HCT116 (cell line): ENCODE data around the gene TEF. TPM values are rescaled to one million over a fixed set of nuclear protein-coding genes. Genes with fewer than 3 reads are reported as not detected.

ENCODE experiments used
- ATAC-seq: fragments of 200-7000 bp; cut with Tn5 transposase; 2 replicates; pipeline ENCODE4 v1.9.1; 2020; ENCODE audit warnings: mild to moderate bottlenecking, moderate library complexity
- BruUV-seq: library from RNA; stranded (reverse); fragments of 400-500 nt; replicated peaks from 2 replicates; lab custom pipeline; 2021; lab: Mats Ljungman, UMichigan
- CTCF ChIA-PET: fragments of 300-600 bp; sonication (Branson Sonifier 250); formaldehyde crosslinking; loops from one replicate; lab custom pipeline; 2021; ENCODE audit warnings: antibody characterized with exemption; lab: Charles Lee
- POLR2A ChIA-PET: fragments of 300-600, 350-600 bp; sonication (Branson Sonifier 250); formaldehyde crosslinking; loops from one replicate; lab custom pipeline; 2021; ENCODE audit warnings: antibody characterized with exemption; lab: Charles Lee
- RAD21 ChIA-PET, 2 experiments: fragments of 300-600 bp; sonication (Branson Sonifier 250); formaldehyde crosslinking; loops; one replicate each; lab custom pipeline; 2023; ENCODE audit warnings: low total read pairs in 2 of 2; ENCODE audit not compliant: uncharacterized antibody in 2 of 2, unreplicated experiment in 2 of 2, low non-redundant PET in 1 of 2; lab: Charles Lee
- DNase-seq: peaks from one replicate; pipeline ENCODE4 v3.0.0-alpha.2; 2010; ENCODE audit warnings: low read depth, low spot score
- H2AFZ ChIP-seq: fragments of 200-600 bp; shearing (Covaris generic), sonication (generic); 2 replicates; pipeline ENCODE4 v1.6.1; 2017; ENCODE audit warnings: low read depth, mixed run types, mixed read lengths, antibody characterized with exemption, low read length; ENCODE audit not compliant: poor library complexity, severe bottlenecking
- H3K27ac ChIP-seq: 2 replicates; pipeline ENCODE4 v1.5.1; 2012; ENCODE audit warnings: low read depth, low read length
- H3K27me3 ChIP-seq: fragments of 200-600 bp; sonication (generic); 2 replicates; pipeline ENCODE4 v1.6.1; 2016; ENCODE audit warnings: mixed run types, low read length, mixed read lengths; ENCODE audit not compliant: insufficient read depth
- H3K36me3 ChIP-seq, 2 experiments: fragments of 200-500 bp in 1 of 2; fragments of 200-600 bp in 1 of 2; sonication (Bioruptor generic) in 1 of 2; sonication (generic) in 1 of 2; 2 replicates each; pipeline versions ENCODE4 v1.5.1 to v1.6.1; 2014 to 2016; ENCODE audit warnings: low read length in 2 of 2, inconsistent platforms in 1 of 2, mixed read lengths in 1 of 2, mixed run types in 1 of 2; ENCODE audit not compliant: insufficient read depth in 2 of 2, control insufficient read depth in 1 of 2
- H3K4me1 ChIP-seq, 2 experiments: fragments of 200-600 bp in 1 of 2; sonication (generic) in 1 of 2; 2 replicates each; pipeline versions ENCODE4 v1.5.1 to v1.6.1; 2012 to 2017; ENCODE audit warnings: low read length in 2 of 2, inconsistent platforms in 1 of 2, mild to moderate bottlenecking in 1 of 2, mixed read lengths in 1 of 2, mixed run types in 1 of 2, moderate library complexity in 1 of 2; ENCODE audit not compliant: insufficient read depth in 2 of 2, control insufficient read depth in 1 of 2
- H3K4me2 ChIP-seq: fragments of 200-600 bp; sonication (generic); 2 replicates; pipeline ENCODE4 v1.6.1; 2017; ENCODE audit warnings: mixed run types, low read length, mixed read lengths
- H3K4me3 ChIP-seq, 2 experiments: fragments of 200-600 bp in 1 of 2; sonication (generic) in 1 of 2; replicated peaks in 1 of 2; 2 replicates each; pipeline ENCODE4 v1.5.1; 2011 to 2016; ENCODE audit warnings: low read length in 2 of 2, control low read depth in 1 of 2, low read depth in 1 of 2, mild to moderate bottlenecking in 1 of 2, mixed read lengths in 1 of 2, mixed run types in 1 of 2
- H3K79me2 ChIP-seq: fragments of 200-600 bp; sonication (generic); 2 replicates; pipeline ENCODE4 v1.6.1; 2017; ENCODE audit warnings: mild to moderate bottlenecking, mixed run types, low read length, moderate library complexity, mixed read lengths; ENCODE audit not compliant: insufficient read depth
- H3K9ac ChIP-seq: fragments of 200-600 bp; sonication (generic); 2 replicates; pipeline ENCODE4 v1.6.1; 2016; ENCODE audit warnings: low read length, mixed read lengths
- H3K9me2 ChIP-seq: fragments of 200-600 bp; sonication (generic), shearing (Covaris generic); 2 replicates; pipeline ENCODE4 v1.6.1; 2017; ENCODE audit warnings: mixed run types, mild to moderate bottlenecking, moderate library complexity; ENCODE audit not compliant: insufficient read depth
- H3K9me3 ChIP-seq, 2 experiments: fragments of 200-500 bp in 1 of 2; fragments of 200-600 bp in 1 of 2; sonication (Bioruptor generic) in 1 of 2; sonication (generic) in 1 of 2; 2 replicates each; pipeline ENCODE4 v1.6.1; 2014 to 2017; ENCODE audit warnings: low read length in 2 of 2, mixed read lengths in 2 of 2, inconsistent platforms in 1 of 2, low read depth in 1 of 2, mild to moderate bottlenecking in 1 of 2, mixed run types in 1 of 2, moderate library complexity in 1 of 2; ENCODE audit not compliant: control insufficient read depth in 1 of 2, insufficient read depth in 1 of 2
- H4K20me1 ChIP-seq: fragments of 200-600 bp; sonication (generic), shearing (Covaris generic); 2 replicates; pipeline ENCODE4 v1.6.1; 2017; ENCODE audit warnings: mixed run types, mild to moderate bottlenecking, moderate library complexity; ENCODE audit not compliant: insufficient read depth
- EGR1 ChIP-seq: IDR thresholded peaks from 2 replicates; pipeline ENCODE4 v1.6.1; 2012; ENCODE audit warnings: low read depth
- JUND ChIP-seq: IDR thresholded peaks from 2 replicates; pipeline ENCODE4 v1.6.1; 2012
- POLR2A ChIP-seq: IDR thresholded peaks from 2 replicates; pipeline ENCODE4 v1.7.0; 2011; ENCODE audit warnings: borderline replicate concordance; ENCODE audit not compliant: insufficient read depth, insufficient read length; ENCODE audit errors: extremely low read depth
- POLR2AphosphoS5 ChIP-seq: IDR thresholded peaks from 2 replicates; pipeline ENCODE4 v1.6.1; 2011; ENCODE audit warnings: mild to moderate bottlenecking, low read depth, low read length, moderate library complexity
- SIN3A ChIP-seq: IDR thresholded peaks from 2 replicates; pipeline ENCODE4 v1.6.1; 2012; ENCODE audit warnings: low read depth
- TCF7L2 ChIP-seq: IDR thresholded peaks from 2 replicates; pipeline ENCODE4 v1.7.0; 2011; ENCODE audit warnings: borderline replicate concordance, inconsistent platforms; ENCODE audit not compliant: insufficient read depth, insufficient read length; ENCODE audit errors: extremely low read depth
- ZFX ChIP-seq: fragments of 450-650 bp; IDR thresholded peaks from 2 replicates; pipeline ENCODE4 v1.6.1; 2017
- intact Hi-C: fragments of 100-400 bp; cut with micrococcal nuclease; formaldehyde crosslinking; loops from 2 replicates; pipeline ENCODE4 v1.10.0; 2022
- total RNA-seq: library from RNA; stranded (reverse); gene quantifications from one replicate; pipeline ENCODE4 v1.2.1, GENCODE V29; 2021; ENCODE audit not compliant: unreplicated experiment
- TF ChIP-seq, protein P1 (sequence below): IDR thresholded peaks from 2 replicates; pipeline ENCODE4 v1.6.1; 2012; ENCODE audit warnings: low read depth
- TF ChIP-seq, protein P2 (sequence below), 3 experiments: fragments of 200-600 bp in 1 of 3; sonication (generic) in 1 of 3; IDR thresholded peaks in 2 of 3; conservative IDR thresholded peaks in 1 of 3; 2 replicates each; pipeline ENCODE4 v1.5.1; 2012 to 2017; ENCODE audit warnings: low read depth in 2 of 3, low read length in 2 of 3, antibody characterized with exemption in 1 of 3, borderline replicate concordance in 1 of 3, control low read depth in 1 of 3, mild to moderate bottlenecking in 1 of 3, mixed read lengths in 1 of 3, mixed run types in 1 of 3, moderate library complexity in 1 of 3; ENCODE audit not compliant: insufficient read depth in 1 of 3

The TEF gene
- total RNA-seq, 1 experiment from 2014 or later = 16.5 TPM

- TF ChIP-seq POLR2AphosphoS5 (peak; percentile 32; the same call in 1 of the 2 replicates), POLR2A (peak; percentile 18), EGR1 (no peak), ZFX (peak; percentile 63; the same call in 1 of the 2 replicates)
- TF ChIP-seq, all 23 proteins: peak for 3
- CTCF ChIA-PET = interaction anchor here (1.0 to 1.8 kb wide), 4 partner anchors 21 to 79 kb away, joined by 3 to 6 read pairs (median 4); partner anchors contain the start of gene PHF5A
- no peak overlapping the region for H2AFZ ChIP-seq
- H3K9ac ChIP-seq = peak overlapping the region; percentile 96
- H3K27ac ChIP-seq = peak overlapping the region; percentile 100
- BruUV-seq = no TSS peak
- H4K20me1 ChIP-seq = no peaks in the 10 kb centered on the region
- no peaks in the 10 kb centered on the region for H3K9me2 ChIP-seq
- ATAC-seq (peak; percentile 33), DNase-seq (no peak)
- peak overlapping the region; percentile 99 for H3K4me2 ChIP-seq
- peaks cover 5 to 29% of the 10 kb centered on the region in 2 experiments; a peak in 3 of 4 replicates for H3K4me1 ChIP-seq
- no peaks in the 10 kb centered on the region for H3K27me3 ChIP-seq
- H3K4me3 ChIP-seq = peak overlapping the region; percentile 93 to 94
- H3K36me3 ChIP-seq = peaks cover 2 to 10% of the 10 kb centered on the region in 2 experiments; a peak in 2 of 4 replicates
- POLR2A ChIA-PET = interaction anchor here (0.6 to 5.0 kb wide), 24 partner anchors 8 to 1515 kb away, joined by 3 to 57 read pairs (median 3); partner anchors contain the start of genes ACO2, PHF5A, PMM1 and RANGAP1
- H3K9me3 ChIP-seq = no peaks in the 10 kb centered on the region
- H3K79me2 ChIP-seq = peaks cover 40% of the 10 kb centered on the region
- RAD21 ChIA-PET = no interaction called here
- intact Hi-C loops = loop anchor here (1.0 to 10.0 kb wide), 3 partner anchors 21 to 353 kb away; partner anchors contain the start of genes EP300 and PHF5A
These were observed 65.9 kb downstream of the TEF start for GRCh38 chr22:41447435-41448188.

GRCh38 chr22:41448189-41448808 is 66.6 kb downstream of the TEF start:
- H3K9ac ChIP-seq = peak overlapping the region; percentile 96
- no peaks in the 10 kb centered on the region for H3K9me3 ChIP-seq
- H3K27ac ChIP-seq = peak overlapping the region; percentile 100
- peaks cover 5 to 29% of the 10 kb centered on the region in 2 experiments; a peak in 3 of 4 replicates for H3K4me1 ChIP-seq
- no TSS peak for BruUV-seq
- ATAC-seq (peak; percentile 80), DNase-seq (peak; percentile 99)
- H3K4me2 ChIP-seq = peak overlapping the region; percentile 99
- intact Hi-C loops = loop anchor here (1.0 to 10.0 kb wide), 2 partner anchors 20 to 353 kb away; partner anchors contain the start of genes EP300 and PHF5A
- no peaks in the 10 kb centered on the region for H3K9me2 ChIP-seq
- ChIA-PET CTCF (interaction anchor here (0.6 to 1.1 kb wide), 4 partner anchors 20 to 78 kb away, joined by 3 to 5 read pairs (median 3); partner anchors contain the start of gene PHF5A), POLR2A (interaction anchor here (0.6 to 5.0 kb wide), 16 partner anchors 11 to 1048 kb away, joined by 3 to 57 read pairs (median 3); partner anchors contain the start of genes ACO2, PHF5A and TEF), RAD21 (interaction anchor here in 1 of 2 experiments (0.7 kb wide), 1 partner anchor 61 kb away, joined by 3 read pairs; no protein-coding TSS in a partner anchor)
- H3K79me2 ChIP-seq = peaks cover 33% of the 10 kb centered on the region
- H4K20me1 ChIP-seq = no peaks in the 10 kb centered on the region
- peaks cover 0 to 5% of the 10 kb centered on the region in 2 experiments; a peak in 2 of 4 replicates for H3K36me3 ChIP-seq
- peak overlapping the region; percentile 93 to 94 for H3K4me3 ChIP-seq
- H3K27me3 ChIP-seq = no peaks in the 10 kb centered on the region
- H2AFZ ChIP-seq = no peak overlapping the region
- no peak for TF ChIP-seq ZFX
- no peak for TF ChIP-seq JUND
- TF ChIP-seq TCF7L2 = peak; percentile 6
- no peak for TF ChIP-seq SIN3A
- TF ChIP-seq EGR1 = no peak
- TF ChIP-seq POLR2AphosphoS5 = peak; percentile 82
- TF ChIP-seq, protein P1, sequence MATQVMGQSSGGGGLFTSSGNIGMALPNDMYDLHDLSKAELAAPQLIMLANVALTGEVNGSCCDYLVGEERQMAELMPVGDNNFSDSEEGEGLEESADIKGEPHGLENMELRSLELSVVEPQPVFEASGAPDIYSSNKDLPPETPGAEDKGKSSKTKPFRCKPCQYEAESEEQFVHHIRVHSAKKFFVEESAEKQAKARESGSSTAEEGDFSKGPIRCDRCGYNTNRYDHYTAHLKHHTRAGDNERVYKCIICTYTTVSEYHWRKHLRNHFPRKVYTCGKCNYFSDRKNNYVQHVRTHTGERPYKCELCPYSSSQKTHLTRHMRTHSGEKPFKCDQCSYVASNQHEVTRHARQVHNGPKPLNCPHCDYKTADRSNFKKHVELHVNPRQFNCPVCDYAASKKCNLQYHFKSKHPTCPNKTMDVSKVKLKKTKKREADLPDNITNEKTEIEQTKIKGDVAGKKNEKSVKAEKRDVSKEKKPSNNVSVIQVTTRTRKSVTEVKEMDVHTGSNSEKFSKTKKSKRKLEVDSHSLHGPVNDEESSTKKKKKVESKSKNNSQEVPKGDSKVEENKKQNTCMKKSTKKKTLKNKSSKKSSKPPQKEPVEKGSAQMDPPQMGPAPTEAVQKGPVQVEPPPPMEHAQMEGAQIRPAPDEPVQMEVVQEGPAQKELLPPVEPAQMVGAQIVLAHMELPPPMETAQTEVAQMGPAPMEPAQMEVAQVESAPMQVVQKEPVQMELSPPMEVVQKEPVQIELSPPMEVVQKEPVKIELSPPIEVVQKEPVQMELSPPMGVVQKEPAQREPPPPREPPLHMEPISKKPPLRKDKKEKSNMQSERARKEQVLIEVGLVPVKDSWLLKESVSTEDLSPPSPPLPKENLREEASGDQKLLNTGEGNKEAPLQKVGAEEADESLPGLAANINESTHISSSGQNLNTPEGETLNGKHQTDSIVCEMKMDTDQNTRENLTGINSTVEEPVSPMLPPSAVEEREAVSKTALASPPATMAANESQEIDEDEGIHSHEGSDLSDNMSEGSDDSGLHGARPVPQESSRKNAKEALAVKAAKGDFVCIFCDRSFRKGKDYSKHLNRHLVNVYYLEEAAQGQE = no peak
- TF ChIP-seq, protein P2, sequence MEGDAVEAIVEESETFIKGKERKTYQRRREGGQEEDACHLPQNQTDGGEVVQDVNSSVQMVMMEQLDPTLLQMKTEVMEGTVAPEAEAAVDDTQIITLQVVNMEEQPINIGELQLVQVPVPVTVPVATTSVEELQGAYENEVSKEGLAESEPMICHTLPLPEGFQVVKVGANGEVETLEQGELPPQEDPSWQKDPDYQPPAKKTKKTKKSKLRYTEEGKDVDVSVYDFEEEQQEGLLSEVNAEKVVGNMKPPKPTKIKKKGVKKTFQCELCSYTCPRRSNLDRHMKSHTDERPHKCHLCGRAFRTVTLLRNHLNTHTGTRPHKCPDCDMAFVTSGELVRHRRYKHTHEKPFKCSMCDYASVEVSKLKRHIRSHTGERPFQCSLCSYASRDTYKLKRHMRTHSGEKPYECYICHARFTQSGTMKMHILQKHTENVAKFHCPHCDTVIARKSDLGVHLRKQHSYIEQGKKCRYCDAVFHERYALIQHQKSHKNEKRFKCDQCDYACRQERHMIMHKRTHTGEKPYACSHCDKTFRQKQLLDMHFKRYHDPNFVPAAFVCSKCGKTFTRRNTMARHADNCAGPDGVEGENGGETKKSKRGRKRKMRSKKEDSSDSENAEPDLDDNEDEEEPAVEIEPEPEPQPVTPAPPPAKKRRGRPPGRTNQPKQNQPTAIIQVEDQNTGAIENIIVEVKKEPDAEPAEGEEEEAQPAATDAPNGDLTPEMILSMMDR (IDR thresholded peaks at IDR 0.05 in 2 of 3, conservative IDR thresholded peaks at IDR 0.05 in 1 of 3; ENCODE audit: borderline replicate concordance in 1 of 3, insufficient read depth in 1 of 3, low read depth in 2 of 3, low read length in 2 of 3) = no peak
